Chondrocyte (in vitro differentiated cells): Measurements from ENCODE around the gene CNTNAP5. TPM values are rescaled to one million over a fixed set of nuclear protein-coding genes. Genes with fewer than 3 reads are reported as not detected.

ENCODE experiments used
- DNase-seq: peaks from one replicate; pipeline ENCODE4 v3.0.0; 2021; ENCODE audit warnings: mixed read lengths, low spot score
- H3K27ac Mint-ChIP-seq: one replicate; pipeline ENCODE4 v1.8.0; 2021; ENCODE audit warnings: mild to moderate bottlenecking, moderate library complexity, mixed read lengths; ENCODE audit not compliant: unreplicated experiment
- H3K27me3 Mint-ChIP-seq: 2 replicates; pipeline ENCODE4 v1.8.0; 2021; ENCODE audit warnings: low read depth, mixed read lengths
- H3K36me3 Mint-ChIP-seq: 2 replicates; pipeline ENCODE4 v1.8.0; 2021; ENCODE audit warnings: low read depth, mixed read lengths
- H3K4me1 Mint-ChIP-seq: 2 replicates; pipeline ENCODE4 v1.8.0; 2021; ENCODE audit warnings: low read depth, mild to moderate bottlenecking, mixed read lengths
- H3K4me3 Mint-ChIP-seq: one replicate; pipeline ENCODE4 v1.8.0; 2021; ENCODE audit warnings: mild to moderate bottlenecking, moderate library complexity, mixed read lengths; ENCODE audit not compliant: unreplicated experiment
- H3K9me3 Mint-ChIP-seq: 2 replicates; pipeline ENCODE4 v1.8.0; 2021; ENCODE audit warnings: low read depth, mixed read lengths
- CTCF ChIP-seq: fragments of 200-600 bp; sonication (generic); IDR thresholded peaks from 2 replicates; pipeline ENCODE4 v1.5.0; 2021; ENCODE audit warnings: antibody characterized with exemption, mild to moderate bottlenecking, moderate library complexity
- total RNA-seq: library from RNA; stranded (reverse); gene quantifications from 3 replicates; pipeline ENCODE4 v1.2.1, GENCODE V29; 2021

Gene CNTNAP5
- total RNA-seq, 1 donor from 2014 or later = not detected

GRCh38 chr2:124649001-124649400 lies 623.9 kb downstream of the CNTNAP5 start:
- Mint-ChIP-seq H3K36me3 (no peaks in the 10 kb centered on the region), H3K27me3 (no peaks in the 10 kb centered on the region), H3K9me3 (no peaks in the 10 kb centered on the region), H3K4me1 (no peaks in the 10 kb centered on the region), H3K4me3 (no peak overlapping the region), H3K27ac (no peak overlapping the region)
- no peak for TF ChIP-seq CTCF
- no peak for DNase-seq

- DNase-seq = no peak
- TF ChIP-seq CTCF = no peak
- Mint-ChIP-seq H3K4me3 (no peak overlapping the region), H3K9me3 (peaks cover under 1% of the 10 kb centered on the region), H3K27ac (no peak overlapping the region), H3K27me3 (no peaks in the 10 kb centered on the region), H3K4me1 (no peaks in the 10 kb centered on the region), H3K36me3 (no peaks in the 10 kb centered on the region)
Measured at GRCh38 chr2:124652099-124652498, 627.0 kb downstream of the CNTNAP5 start.

- no peak for TF ChIP-seq CTCF
- no peak overlapping the region for H3K4me3 Mint-ChIP-seq
- DNase-seq = no peak
- no peaks in the 10 kb centered on the region for H3K27me3 Mint-ChIP-seq
- no peaks in the 10 kb centered on the region for H3K36me3 Mint-ChIP-seq
- no peak overlapping the region for H3K27ac Mint-ChIP-seq
- H3K4me1 Mint-ChIP-seq = no peaks in the 10 kb centered on the region
- H3K9me3 Mint-ChIP-seq = peaks cover 8% of the 10 kb centered on the region
Measured at GRCh38 chr2:124658373-124658772, 633.3 kb downstream of the CNTNAP5 start.

GRCh38 chr2:124661558-124661957 lies 636.5 kb downstream of the CNTNAP5 start:
- H3K36me3 Mint-ChIP-seq = no peaks in the 10 kb centered on the region
- TF ChIP-seq CTCF = no peak
- DNase-seq = no peak
- H3K4me3 Mint-ChIP-seq = no peak overlapping the region
- H3K9me3 Mint-ChIP-seq = peaks cover 13% of the 10 kb centered on the region
- no peaks in the 10 kb centered on the region for H3K4me1 Mint-ChIP-seq
- H3K27ac Mint-ChIP-seq = no peak overlapping the region
- no peaks in the 10 kb centered on the region for H3K27me3 Mint-ChIP-seq

- no peak overlapping the region for H3K4me3 Mint-ChIP-seq
- no peak overlapping the region for H3K27ac Mint-ChIP-seq
- H3K27me3 Mint-ChIP-seq = no peaks in the 10 kb centered on the region
- no peaks in the 10 kb centered on the region for H3K4me1 Mint-ChIP-seq
- TF ChIP-seq CTCF = no peak
- no peaks in the 10 kb centered on the region for H3K36me3 Mint-ChIP-seq
- no peak for DNase-seq
- peaks cover 5% of the 10 kb centered on the region for H3K9me3 Mint-ChIP-seq
Measured at GRCh38 chr2:124662946-124663644, 638.0 kb downstream of the CNTNAP5 start.
